Urinary bladder (tissue), 4 donors: ENCODE data around the gene XBP1. TPM values are rescaled to one million over a fixed set of nuclear protein-coding genes. Genes with fewer than 3 reads are reported as not detected.

ENCODE experiments used
- DNase-seq: peaks from one replicate; pipeline ENCODE4 v3.0.0-alpha.2; 2015; ENCODE audit errors: extremely low spot score
- H3K27ac ChIP-seq: one replicate; pipeline ENCODE4 v1.5.1; 2013; ENCODE audit warnings: low read depth, mild to moderate bottlenecking, moderate library complexity
- H3K36me3 ChIP-seq: one replicate; pipeline ENCODE4 v1.6.1; 2013; ENCODE audit warnings: mild to moderate bottlenecking, moderate library complexity; ENCODE audit not compliant: insufficient read depth
- H3K4me1 ChIP-seq: one replicate; pipeline ENCODE4 v1.6.1; 2013; ENCODE audit warnings: mild to moderate bottlenecking, moderate library complexity; ENCODE audit not compliant: insufficient read depth
- H3K4me3 ChIP-seq: one replicate; pipeline ENCODE4 v1.5.1; 2013; ENCODE audit warnings: low read depth, low read length
- WGBS: extraction: QIAGEN DNeasy Blood & Tissue Kit; methylation state at CpG from one replicate; pipeline ENCODE4 v1.1.7; 2013; 5-methylcytosine and 5-hydroxymethylcytosine counted together
- polyA plus RNA-seq: library from polyadenylated mRNA; stranded (reverse); fragments of 200-250 nt; gene quantifications from one replicate; pipeline ENCODE4 v1.2.3, GENCODE V29; 2013
- total RNA-seq: library from RNA; depleted of rRNA; stranded (reverse); fragments of >200 nt; gene quantifications from one replicate; pipeline ENCODE4 v1.2.3, GENCODE V29; 2014
- donor health status: healthy with polysubstance abuse.
- donor health status: healthy.

XBP1 gene
- total and polyA plus RNA-seq, 2 donors: 68.1 to 168 TPM

- Histone ChIP-seq H3K27ac (peak overlapping the region; percentile 50), H3K4me1 (no peaks in the 10 kb centered on the region), H3K4me3 (no peak overlapping the region), H3K36me3 (peaks cover 5% of the 10 kb centered on the region)
- DNase-seq: no peak
- WGBS: 64% methylated on average over 3 of the region's 3 CpGs
These were observed 8.4 kb downstream of the XBP1 start for GRCh38 chr22:28791841-28792490.

GRCh38 chr22:28791124-28791523, 9.2 kb downstream of the XBP1 start:
- Histone ChIP-seq H3K27ac (no peak overlapping the region), H3K4me3 (no peak overlapping the region), H3K4me1 (no peaks in the 10 kb centered on the region), H3K36me3 (peaks cover 5% of the 10 kb centered on the region)
- DNase-seq: no peak
- 95% methylated on average over 5 of the region's 5 CpGs for WGBS

- Histone ChIP-seq H3K27ac (no peak overlapping the region), H3K4me3 (no peak overlapping the region), H3K4me1 (no peaks in the 10 kb centered on the region), H3K36me3 (peaks cover 3% of the 10 kb centered on the region)
- DNase-seq: no peak
- 55% methylated on average over 3 of the region's 3 CpGs for WGBS
These were observed 11.8 kb downstream of the XBP1 start for GRCh38 chr22:28788601-28789000.

GRCh38 chr22:28783786-28784671, 16.3 kb downstream of the XBP1 start:
- WGBS: 25% methylated on average over 4 of the region's 4 CpGs
- Histone ChIP-seq H3K36me3 (peaks cover 11% of the 10 kb centered on the region), H3K27ac (peak overlapping the region; percentile 93)

GRCh38 chr22:28780296-28780695, 20.1 kb downstream of the XBP1 start:
- 100% methylated on average over 1 of the region's 1 CpG for WGBS
- peaks cover 8% of the 10 kb centered on the region for H3K36me3 ChIP-seq
- H3K4me1 ChIP-seq: no peaks in the 10 kb centered on the region
- no peak overlapping the region for H3K27ac ChIP-seq
- H3K4me3 ChIP-seq: no peak overlapping the region
- no peak for DNase-seq

More at GRCh38 chr22:28783786-28784671, 16.3 kb downstream of the XBP1 start:
- no peak for DNase-seq
- no peaks in the 10 kb centered on the region for H3K4me1 ChIP-seq
- H3K4me3 ChIP-seq: no peak overlapping the region

- DNase-seq: no peak
- Histone ChIP-seq H3K4me1 (no peaks in the 10 kb centered on the region), H3K36me3 (peaks cover 8% of the 10 kb centered on the region), H3K27ac (no peak overlapping the region), H3K4me3 (no peak overlapping the region)
- WGBS: 79% methylated on average over 5 of the region's 5 CpGs
These were observed 20.5 kb downstream of the XBP1 start for GRCh38 chr22:28779833-28780232.

- no peak overlapping the region for H3K4me3 ChIP-seq
- no peak overlapping the region for H3K27ac ChIP-seq
- H3K4me1 ChIP-seq: no peaks in the 10 kb centered on the region
- H3K36me3 ChIP-seq: no peaks in the 10 kb centered on the region
- DNase-seq: no peak
- 89% methylated on average over 1 of the region's 1 CpG for WGBS
These were observed 26.0 kb downstream of the XBP1 start for GRCh38 chr22:28774378-28774777.

GRCh38 chr22:28773461-28773867, 26.9 kb downstream of the XBP1 start:
- Histone ChIP-seq H3K27ac (peak overlapping the region; percentile 74), H3K36me3 (no peaks in the 10 kb centered on the region), H3K4me1 (no peaks in the 10 kb centered on the region), H3K4me3 (peak overlapping the region; percentile 91)
- DNase-seq: no peak
- WGBS: under 1% methylated on average over 10 of the region's 10 CpGs

- H3K27ac ChIP-seq: peak within 1 kb of the TSS; percentile 93
- H3K4me1 ChIP-seq: no peaks in the 10 kb centered on the region
- DNase-seq: peak; percentile 92
- H3K36me3 ChIP-seq: no peaks in the 10 kb centered on the region
- under 1% methylated on average over 92 of the region's 92 CpGs for WGBS
- H3K4me3 ChIP-seq: peak within 1 kb of the TSS; percentile 91
These were observed 27.5 kb downstream of the XBP1 start, which contains the start of gene CCDC117 for GRCh38 chr22:28772633-28773460. Gene CCDC117 (plus strand): TSS chr22:28772695. CDS start chr22:28772850, 155 bp downstream.

GRCh38 chr22:28771195-28771791, 29.1 kb downstream of the XBP1 start:
- Histone ChIP-seq H3K4me1 (no peaks in the 10 kb centered on the region), H3K4me3 (no peak overlapping the region), H3K36me3 (no peaks in the 10 kb centered on the region), H3K27ac (no peak overlapping the region)
- WGBS: 77% methylated on average over 5 of the region's 5 CpGs
- DNase-seq: no peak

GRCh38 chr22:28769394-28770085, 30.8 kb downstream of the XBP1 start:
- no peak overlapping the region for H3K27ac ChIP-seq
- H3K4me1 ChIP-seq: no peaks in the 10 kb centered on the region
- no peak for DNase-seq
- 88% methylated on average over 14 of the region's 14 CpGs for WGBS
- no peaks in the 10 kb centered on the region for H3K36me3 ChIP-seq
- no peak overlapping the region for H3K4me3 ChIP-seq

- 89% methylated on average over 6 of the region's 6 CpGs for WGBS
- Histone ChIP-seq H3K27ac (no peak overlapping the region), H3K36me3 (no peaks in the 10 kb centered on the region), H3K4me1 (no peaks in the 10 kb centered on the region), H3K4me3 (no peak overlapping the region)
- no peak for DNase-seq
These were observed 31.5 kb downstream of the XBP1 start for GRCh38 chr22:28768701-28769393.
